K562 (cell line): ENCODE results near the gene PYDC1. TPM values are rescaled to one million over a fixed set of nuclear protein-coding genes. Genes with fewer than 3 reads are reported as not detected.

Source experiments
- BCOR ChIP-seq: fragments of 450-650 bp; IDR thresholded peaks from 2 replicates; pipeline ENCODE4 v1.6.1; 2016
- DDX20 ChIP-seq: fragments of 450-650 bp; IDR thresholded peaks from 2 replicates; pipeline ENCODE4 v1.6.1; 2016; ENCODE audit warnings: missing genetic modification characterization, low read depth, mild to moderate bottlenecking, missing compliant biosample characterization, moderate library complexity
- DEAF1 ChIP-seq: fragments of 450-650 bp; formaldehyde crosslinking; IDR thresholded peaks from 2 replicates; pipeline ENCODE4 v1.4.0; 2020; ENCODE audit warnings: mild to moderate bottlenecking, moderate library complexity
- E2F4 ChIP-seq: sonication (generic); formaldehyde crosslinking; IDR thresholded peaks from 2 replicates; pipeline ENCODE4 v1.8.0; 2022; ENCODE audit warnings: mild to moderate bottlenecking, low read depth, missing genetic modification reagents
- ERF ChIP-seq: fragments of 450-650 bp; formaldehyde crosslinking; IDR thresholded peaks from 2 replicates; pipeline ENCODE4 v1.4.0; 2020; ENCODE audit warnings: mild to moderate bottlenecking, mixed read lengths
- ESRRA ChIP-seq: fragments of 450-650 bp; IDR thresholded peaks from 2 replicates; pipeline ENCODE4 v1.6.1; 2014; ENCODE audit warnings: low read depth, mild to moderate bottlenecking, moderate library complexity, borderline replicate concordance
- HNRNPK ChIP-seq: fragments of 200-400 bp; formaldehyde crosslinking; IDR thresholded peaks from one replicate; pipeline ENCODE4 v1.6.1; 2018; ENCODE audit warnings: mild to moderate bottlenecking, low read depth, low read length; ENCODE audit not compliant: poor library complexity, severe bottlenecking
- MXD1 ChIP-seq: fragments of 250-450 bp; sonication (Bioruptor Pico); IDR thresholded peaks from 2 replicates; pipeline ENCODE4 v1.8.0; 2021; ENCODE audit warnings: borderline replicate concordance, mild to moderate bottlenecking, moderate library complexity; ENCODE audit not compliant: poor library complexity, severe bottlenecking
- NCOA4 ChIP-seq: fragments of 450-650 bp; IDR thresholded peaks from 2 replicates; pipeline ENCODE4 v1.6.1; 2018; ENCODE audit warnings: mild to moderate bottlenecking; ENCODE audit not compliant: partially characterized antibody
- NR2C1 ChIP-seq, 2 experiments: fragments of 450-650 bp; IDR thresholded peaks; 2 replicates each; pipeline ENCODE4 v1.6.1; 2017; ENCODE audit warnings: mild to moderate bottlenecking in 2 of 2, antibody characterized with exemption in 1 of 2, inconsistent platforms in 1 of 2, missing compliant biosample characterization in 1 of 2, missing genetic modification characterization in 1 of 2
- PCBP1 ChIP-seq: fragments of 200-400 bp; formaldehyde crosslinking; IDR thresholded peaks from 2 replicates; pipeline ENCODE4 v1.6.1; 2018; ENCODE audit warnings: mild to moderate bottlenecking, low read depth, low read length; ENCODE audit not compliant: poor library complexity, severe bottlenecking
- TFE3 ChIP-seq: fragments of 450-650 bp; formaldehyde crosslinking; IDR thresholded peaks from 2 replicates; pipeline ENCODE4 v1.4.0; 2020; ENCODE audit warnings: mild to moderate bottlenecking, mixed read lengths
- ZNF239 ChIP-seq: fragments of 250-450 bp; sonication (Bioruptor Pico); IDR thresholded peaks from 2 replicates; pipeline ENCODE4 v1.4.0; 2020; ENCODE audit warnings: mild to moderate bottlenecking
- ZNF561 ChIP-seq: fragments of 450-650 bp; formaldehyde crosslinking; conservative IDR thresholded peaks from 2 replicates; pipeline ENCODE4 v1.4.0; 2020; ENCODE audit warnings: mild to moderate bottlenecking, moderate library complexity
- ZNF609 ChIP-seq: sonication (generic); formaldehyde crosslinking; IDR thresholded peaks from 2 replicates; pipeline ENCODE4 v1.8.1; 2023; ENCODE audit warnings: missing genetic modification reagents, mild to moderate bottlenecking, borderline replicate concordance
- ZNF668 ChIP-seq: fragments of 250-450 bp; sonication (Bioruptor Pico); IDR thresholded peaks from 2 replicates; pipeline ENCODE4 v1.8.0; 2022; ENCODE audit warnings: mild to moderate bottlenecking, inconsistent platforms
- polyA plus RNA-seq, 8 experiments: library from polyadenylated mRNA; depleted of rRNA in 4 of 8; stranded (reverse) in 5 of 8; unstranded in 3 of 8; fragments of >200 nt; fragmentation: Nextera tagmentation in 2 of 8; fragmentation: Illumina TruSeq in 1 of 8; extraction: Ambion mirVana in 2 of 8; extraction: Trizol in 1 of 8; gene quantifications; 2 replicates each; pipeline versions ENCODE4 v1.2.1 to v1.2.3, GENCODE V29; 2011 to 2014; ENCODE audit warnings: inconsistent platforms in 1 of 8, missing spikeins in 1 of 8
- total RNA-seq, 7 experiments: library from RNA; depleted of rRNA in 6 of 7; stranded (reverse); fragments of >200 nt in 6 of 7; fragmentation: Illumina TruSeq in 2 of 7; extraction: Trizol in 2 of 7; gene quantifications; 2 replicates each; pipeline versions ENCODE4 v1.2.1 to v1.2.3, GENCODE V29; 2011 to 2021; ENCODE audit warnings: low replicate concordance in 1 of 7

PYDC1 gene
- total and polyA plus RNA-seq, 9 of the 15 experiments (the other 6 are each of a cell fraction or from before 2014, with no cell fraction given) = not detected

- TF ChIP-seq DEAF1 (CRISPR knock-in tag) (no peak), NR2C1 (IDR thresholded peaks at IDR 0.05) (no peak), NR2C1 (tag; IDR thresholded peaks at IDR 0.05) (no peak), ZNF239 (no peak), HNRNPK (no peak), BCOR (peak; percentile 77), ESRRA (no peak), PCBP1 (no peak), ZNF609 (no peak), TFE3 (CRISPR knock-in tag) (peak; percentile 83), E2F4 (CRISPR knock-in tag) (no peak), DDX20 (tag) (no peak), NCOA4 (no peak), MXD1 (CRISPR knock-in tag) (no peak), ZNF561 (CRISPR knock-in tag) (no peak), ZNF668 (CRISPR knock-in tag) (no peak), ERF (no peak)
These were observed 27.1 kb upstream of the PYDC1 start (continued) for GRCh38 chr16:31243734-31244670.
